Suprapubic skin (tissue), 4 donors: ENCODE results near the gene DPYD. TPM values are rescaled to one million over a fixed set of nuclear protein-coding genes. Genes with fewer than 3 reads are reported as not detected.

Source experiments
- DNase-seq, 2 donors: peaks; one replicate each; pipeline ENCODE4 v3.0.0-alpha.2; 2019; ENCODE audit warnings: low spot score in 2 of 2
- H3K27ac ChIP-seq: fragments of 200-600 bp; sonication (generic); one replicate; pipeline ENCODE4 v1.5.1; 2019
- H3K27me3 ChIP-seq: fragments of 200-600 bp; sonication (generic); one replicate; pipeline ENCODE4 v1.5.1; 2019
- H3K36me3 ChIP-seq: fragments of 200-600 bp; sonication (generic); one replicate; pipeline ENCODE4 v1.5.1; 2019
- H3K4me1 ChIP-seq: fragments of 200-600 bp; sonication (generic); one replicate; pipeline ENCODE4 v1.5.1; 2019
- H3K4me3 ChIP-seq: fragments of 200-600 bp; sonication (generic); one replicate; pipeline ENCODE4 v1.5.1; 2019; ENCODE audit warnings: mild to moderate bottlenecking
- H3K9me3 ChIP-seq: fragments of 200-600 bp; sonication (generic); one replicate; pipeline ENCODE4 v1.5.1; 2019
- CTCF ChIP-seq, 2 donors: fragments of 200-600 bp in 1 of 2; fragments of 450-650 bp in 1 of 2; sonication (generic) in 1 of 2; IDR thresholded peaks; one replicate each; pipeline ENCODE4 v1.5.1; 2016 to 2019; ENCODE audit warnings: antibody characterized with exemption in 2 of 2, mild to moderate bottlenecking in 1 of 2, moderate library complexity in 1 of 2
- EP300 ChIP-seq: sonication (generic); formaldehyde crosslinking; IDR thresholded peaks from one replicate; pipeline ENCODE4 v1.6.1; 2017; ENCODE audit warnings: antibody characterized with exemption
- POLR2A ChIP-seq, 2 donors: fragments of 450-650 bp; IDR thresholded peaks; one replicate each; pipeline ENCODE4 v1.6.1; 2017; ENCODE audit warnings: antibody characterized with exemption in 2 of 2, mild to moderate bottlenecking in 2 of 2, moderate library complexity in 2 of 2
- POLR2AphosphoS5 ChIP-seq, 3 donors: sonication (generic); formaldehyde crosslinking; IDR thresholded peaks; one replicate each; pipeline ENCODE4 v1.6.1; 2017; ENCODE audit warnings: antibody characterized with exemption in 3 of 3
- WGBS: methylation state at CpG from one replicate; pipeline ENCODE4 v1.1.5; 2018; 5-methylcytosine and 5-hydroxymethylcytosine counted together
- total RNA-seq, 4 donors: library from RNA; depleted of rRNA; stranded (reverse); fragments of >200 nt; gene quantifications; one replicate each; pipeline ENCODE4 v1.1.0, GENCODE V29; 2016

DPYD gene
- total RNA-seq, 4 donors from 2014 or later = 10.1 to 31.9 (median 11.6) TPM

- H3K4me1 ChIP-seq = peaks cover 10% of the 10 kb centered on the region
- DNase-seq = no peak
- WGBS = 73% methylated on average over 1 of the region's 1 CpG
- H3K36me3 ChIP-seq = no peaks in the 10 kb centered on the region
- H3K27ac ChIP-seq = no peak overlapping the region
- TF ChIP-seq EP300 = no peak
- TF ChIP-seq POLR2AphosphoS5 (IDR thresholded peaks at IDR 0.05) = no peak
- no peak for TF ChIP-seq CTCF (IDR thresholded peaks at IDR 0.05)
- TF ChIP-seq POLR2A (IDR thresholded peaks at IDR 0.05) = no peak
- H3K4me3 ChIP-seq = no peak overlapping the region
- no peaks in the 10 kb centered on the region for H3K9me3 ChIP-seq
- H3K27me3 ChIP-seq = no peaks in the 10 kb centered on the region
Observed at GRCh38 chr1:97621955-97622354, 298.9 kb downstream of the DPYD start.

GRCh38 chr1:97619706-97620105, 301.1 kb downstream of the DPYD start:
- H3K27ac ChIP-seq = no peak overlapping the region
- TF ChIP-seq CTCF (IDR thresholded peaks at IDR 0.05) = no peak
- no peak for TF ChIP-seq POLR2AphosphoS5 (IDR thresholded peaks at IDR 0.05)
- no peak for TF ChIP-seq POLR2A (IDR thresholded peaks at IDR 0.05)
- TF ChIP-seq EP300 = no peak
- H3K9me3 ChIP-seq = no peaks in the 10 kb centered on the region
- no peaks in the 10 kb centered on the region for H3K36me3 ChIP-seq
- H3K4me3 ChIP-seq = no peak overlapping the region
- H3K27me3 ChIP-seq = no peaks in the 10 kb centered on the region
- peaks cover 7% of the 10 kb centered on the region for H3K4me1 ChIP-seq
- DNase-seq = no peak
- WGBS = 94% methylated on average over 2 of the region's 2 CpGs

GRCh38 chr1:97610748-97611147, 310.1 kb downstream of the DPYD start:
- Histone ChIP-seq H3K27me3 (no peaks in the 10 kb centered on the region), H3K4me1 (no peaks in the 10 kb centered on the region), H3K4me3 (no peak overlapping the region), H3K9me3 (no peaks in the 10 kb centered on the region), H3K27ac (no peak overlapping the region), H3K36me3 (no peaks in the 10 kb centered on the region)
- DNase-seq = no peak
- 96% methylated on average over 3 of the region's 3 CpGs for WGBS
- TF ChIP-seq POLR2A (IDR thresholded peaks at IDR 0.05) (no peak), POLR2AphosphoS5 (IDR thresholded peaks at IDR 0.05) (no peak), EP300 (no peak)

- Histone ChIP-seq H3K36me3 (no peaks in the 10 kb centered on the region), H3K9me3 (no peaks in the 10 kb centered on the region), H3K4me1 (no peaks in the 10 kb centered on the region), H3K4me3 (no peak overlapping the region), H3K27ac (no peak overlapping the region), H3K27me3 (no peaks in the 10 kb centered on the region)
- no peak for DNase-seq
- no peak for TF ChIP-seq POLR2A (IDR thresholded peaks at IDR 0.05)
- no peak for TF ChIP-seq POLR2AphosphoS5 (IDR thresholded peaks at IDR 0.05)
- no peak for TF ChIP-seq EP300
- no peak for TF ChIP-seq CTCF (IDR thresholded peaks at IDR 0.05)
- 83% methylated on average over 3 of the region's 3 CpGs for WGBS
Observed at GRCh38 chr1:97610102-97610501, 310.7 kb downstream of the DPYD start.

GRCh38 chr1:97608272-97608671, 312.6 kb downstream of the DPYD start:
- H3K27ac ChIP-seq = no peak overlapping the region
- no peaks in the 10 kb centered on the region for H3K4me1 ChIP-seq
- no peaks in the 10 kb centered on the region for H3K27me3 ChIP-seq
- H3K36me3 ChIP-seq = no peaks in the 10 kb centered on the region
- 90% methylated on average over 4 of the region's 4 CpGs for WGBS
- TF ChIP-seq CTCF (IDR thresholded peaks at IDR 0.05) (no peak), POLR2A (IDR thresholded peaks at IDR 0.05) (no peak), EP300 (no peak), POLR2AphosphoS5 (IDR thresholded peaks at IDR 0.05) (no peak)
- H3K9me3 ChIP-seq = no peaks in the 10 kb centered on the region
- no peak for DNase-seq
- no peak overlapping the region for H3K4me3 ChIP-seq

- no peak for TF ChIP-seq POLR2AphosphoS5 (IDR thresholded peaks at IDR 0.05)
- H3K36me3 ChIP-seq = no peaks in the 10 kb centered on the region
- H3K4me1 ChIP-seq = no peaks in the 10 kb centered on the region
- no peak for DNase-seq
- H3K9me3 ChIP-seq = no peaks in the 10 kb centered on the region
- H3K4me3 ChIP-seq = no peak overlapping the region
- no peaks in the 10 kb centered on the region for H3K27me3 ChIP-seq
- no peak overlapping the region for H3K27ac ChIP-seq
- 48% methylated on average over 5 of the region's 5 CpGs for WGBS
Observed at GRCh38 chr1:97603776-97604175, 317.1 kb downstream of the DPYD start.
